Measurements from ENCODE around the gene TTF2.
"Not testable (repeated sequence)": the region's sequence is repeated elsewhere in the genome, so short reads cannot be mapped to it uniquely, and the experiment has no call there.

The TTF2 gene

DNA sequence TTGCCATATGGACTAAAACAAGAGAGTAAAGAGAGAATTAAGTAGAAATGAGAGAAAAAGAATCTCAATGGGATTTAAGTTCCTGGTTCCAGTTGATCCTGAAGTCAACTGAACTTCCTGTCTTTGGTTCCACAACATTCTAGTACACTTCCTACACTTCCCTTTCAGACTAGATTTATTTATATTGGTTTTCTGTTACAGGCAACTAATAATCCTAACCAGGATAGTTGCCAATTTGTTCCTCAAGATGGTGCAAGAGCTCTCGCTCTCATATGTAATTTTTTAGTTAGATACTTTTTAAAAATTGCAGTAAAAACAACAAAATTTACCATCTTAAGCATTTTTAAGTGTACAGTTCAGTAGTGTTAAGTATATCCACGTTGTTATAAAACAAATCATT is 90.2 kb downstream of the TTF2 start:
- TF ChIP-seq POLR2A (IDR thresholded peaks at IDR 0.05; ENCODE audit: low read depth, low read length) = no peak
- no peak for DNase-seq (ENCODE audit: insufficient read length, low spot score)
- FAIRE-seq = no peak

DNA sequence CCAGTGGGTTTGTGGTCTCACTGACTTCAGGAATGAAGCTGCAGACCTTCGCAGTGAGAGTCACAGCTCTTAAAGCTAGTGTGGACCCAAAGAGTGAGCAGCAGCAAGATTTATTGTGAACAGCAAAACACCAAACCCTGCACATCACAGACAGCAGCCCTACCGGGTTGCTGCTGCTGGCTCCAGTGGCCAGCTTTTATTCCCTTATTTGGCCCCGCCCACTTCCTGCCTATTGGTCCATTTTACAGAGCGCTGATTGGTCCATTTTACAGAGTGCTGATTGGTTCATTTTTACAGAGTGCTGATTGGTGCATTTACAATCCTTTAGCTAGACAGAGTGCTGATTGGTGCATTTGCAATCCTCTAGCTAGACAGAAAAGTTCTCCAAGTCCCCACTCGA is 91.2 kb downstream of the TTF2 start:
- not testable (repeated sequence) for FAIRE-seq; DNase-seq (ENCODE audit: insufficient read length, low spot score)
